ENCODE results near the gene ITIH3.

DNA sequence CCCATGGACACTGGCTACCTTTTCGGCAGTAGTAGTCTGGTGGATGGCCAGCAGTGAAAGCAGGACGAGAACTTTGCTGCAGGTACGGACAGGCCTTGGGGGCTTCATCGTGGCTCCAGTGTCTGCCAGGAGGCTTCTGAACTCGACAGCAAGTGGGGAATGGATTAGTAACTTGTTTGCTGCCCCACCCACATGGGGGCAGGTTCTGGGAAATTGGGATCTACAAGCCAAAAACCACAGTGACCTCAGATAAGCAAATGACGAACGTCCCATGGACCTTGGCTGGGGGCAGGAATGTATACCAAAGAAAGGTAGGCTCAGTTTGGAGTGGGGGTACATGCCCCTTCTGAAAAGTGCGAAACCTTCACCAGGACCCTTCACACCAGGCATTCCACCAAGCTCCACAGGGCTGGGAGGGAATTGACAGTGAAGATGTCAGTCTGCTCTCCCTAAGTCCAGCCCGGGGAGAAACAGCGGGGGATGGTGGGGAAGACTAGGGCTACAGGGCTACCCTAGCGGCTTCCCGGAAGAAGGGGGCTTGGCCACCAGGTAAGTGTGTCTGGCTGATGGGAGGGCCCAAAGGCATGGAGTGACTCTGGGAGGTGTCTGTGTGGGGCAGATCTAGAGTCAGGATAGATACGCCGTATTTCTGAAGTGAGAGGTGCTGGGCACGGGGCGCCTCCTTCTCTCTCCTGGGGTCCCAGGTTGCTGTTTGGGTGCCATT is 36.1 kb downstream of the ITIH3 start, which contains the start of gene ITIH4:
- TF ChIP-seq POLR2A (IDR thresholded peaks at IDR 0.05): no peak
- TF ChIP-seq, protein P1, sequence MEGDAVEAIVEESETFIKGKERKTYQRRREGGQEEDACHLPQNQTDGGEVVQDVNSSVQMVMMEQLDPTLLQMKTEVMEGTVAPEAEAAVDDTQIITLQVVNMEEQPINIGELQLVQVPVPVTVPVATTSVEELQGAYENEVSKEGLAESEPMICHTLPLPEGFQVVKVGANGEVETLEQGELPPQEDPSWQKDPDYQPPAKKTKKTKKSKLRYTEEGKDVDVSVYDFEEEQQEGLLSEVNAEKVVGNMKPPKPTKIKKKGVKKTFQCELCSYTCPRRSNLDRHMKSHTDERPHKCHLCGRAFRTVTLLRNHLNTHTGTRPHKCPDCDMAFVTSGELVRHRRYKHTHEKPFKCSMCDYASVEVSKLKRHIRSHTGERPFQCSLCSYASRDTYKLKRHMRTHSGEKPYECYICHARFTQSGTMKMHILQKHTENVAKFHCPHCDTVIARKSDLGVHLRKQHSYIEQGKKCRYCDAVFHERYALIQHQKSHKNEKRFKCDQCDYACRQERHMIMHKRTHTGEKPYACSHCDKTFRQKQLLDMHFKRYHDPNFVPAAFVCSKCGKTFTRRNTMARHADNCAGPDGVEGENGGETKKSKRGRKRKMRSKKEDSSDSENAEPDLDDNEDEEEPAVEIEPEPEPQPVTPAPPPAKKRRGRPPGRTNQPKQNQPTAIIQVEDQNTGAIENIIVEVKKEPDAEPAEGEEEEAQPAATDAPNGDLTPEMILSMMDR (IDR thresholded peaks at IDR 0.05): no peak

Data from uterus (tissue), 2 donors.